ENCODE measurements around the gene GOLGA6L26.
"Not testable (repeated sequence)": the region's sequence is repeated elsewhere in the genome, so short reads cannot be mapped to it uniquely, and the experiment has no call there.

DNA sequence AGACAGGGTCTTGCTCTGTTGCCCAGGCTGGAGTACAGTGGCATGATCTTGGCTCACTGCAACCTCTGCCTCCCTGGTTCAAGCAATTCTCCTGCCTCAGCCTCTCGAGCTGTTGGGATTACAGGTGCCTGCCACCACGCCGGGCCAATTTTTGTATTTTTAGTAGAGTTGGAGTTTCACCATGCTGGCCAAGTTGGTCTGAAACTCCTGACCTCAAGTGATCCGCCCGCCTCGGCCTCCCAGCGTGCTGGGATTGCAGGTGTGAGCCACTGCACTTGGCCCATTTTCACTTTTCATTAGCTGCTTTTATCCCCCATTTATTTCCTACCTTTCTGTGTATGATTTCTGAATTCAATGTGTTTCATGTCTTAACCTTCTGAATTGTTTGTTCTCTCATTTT lies 28.1 kb downstream of the GOLGA6L26 start:
- TF ChIP-seq, protein P1, sequence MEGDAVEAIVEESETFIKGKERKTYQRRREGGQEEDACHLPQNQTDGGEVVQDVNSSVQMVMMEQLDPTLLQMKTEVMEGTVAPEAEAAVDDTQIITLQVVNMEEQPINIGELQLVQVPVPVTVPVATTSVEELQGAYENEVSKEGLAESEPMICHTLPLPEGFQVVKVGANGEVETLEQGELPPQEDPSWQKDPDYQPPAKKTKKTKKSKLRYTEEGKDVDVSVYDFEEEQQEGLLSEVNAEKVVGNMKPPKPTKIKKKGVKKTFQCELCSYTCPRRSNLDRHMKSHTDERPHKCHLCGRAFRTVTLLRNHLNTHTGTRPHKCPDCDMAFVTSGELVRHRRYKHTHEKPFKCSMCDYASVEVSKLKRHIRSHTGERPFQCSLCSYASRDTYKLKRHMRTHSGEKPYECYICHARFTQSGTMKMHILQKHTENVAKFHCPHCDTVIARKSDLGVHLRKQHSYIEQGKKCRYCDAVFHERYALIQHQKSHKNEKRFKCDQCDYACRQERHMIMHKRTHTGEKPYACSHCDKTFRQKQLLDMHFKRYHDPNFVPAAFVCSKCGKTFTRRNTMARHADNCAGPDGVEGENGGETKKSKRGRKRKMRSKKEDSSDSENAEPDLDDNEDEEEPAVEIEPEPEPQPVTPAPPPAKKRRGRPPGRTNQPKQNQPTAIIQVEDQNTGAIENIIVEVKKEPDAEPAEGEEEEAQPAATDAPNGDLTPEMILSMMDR (IDR thresholded peaks at IDR 0.05): not testable (repeated sequence)
- not testable (repeated sequence) for TF ChIP-seq POLR2A (IDR thresholded peaks at IDR 0.05)

Measured in body of pancreas (tissue), 4 donors.